ENCODE data around the gene PDE4D.
"Not testable (repeated sequence)": the region's sequence is repeated elsewhere in the genome, so short reads cannot be mapped to it uniquely, and the experiment has no call there.

DNA sequence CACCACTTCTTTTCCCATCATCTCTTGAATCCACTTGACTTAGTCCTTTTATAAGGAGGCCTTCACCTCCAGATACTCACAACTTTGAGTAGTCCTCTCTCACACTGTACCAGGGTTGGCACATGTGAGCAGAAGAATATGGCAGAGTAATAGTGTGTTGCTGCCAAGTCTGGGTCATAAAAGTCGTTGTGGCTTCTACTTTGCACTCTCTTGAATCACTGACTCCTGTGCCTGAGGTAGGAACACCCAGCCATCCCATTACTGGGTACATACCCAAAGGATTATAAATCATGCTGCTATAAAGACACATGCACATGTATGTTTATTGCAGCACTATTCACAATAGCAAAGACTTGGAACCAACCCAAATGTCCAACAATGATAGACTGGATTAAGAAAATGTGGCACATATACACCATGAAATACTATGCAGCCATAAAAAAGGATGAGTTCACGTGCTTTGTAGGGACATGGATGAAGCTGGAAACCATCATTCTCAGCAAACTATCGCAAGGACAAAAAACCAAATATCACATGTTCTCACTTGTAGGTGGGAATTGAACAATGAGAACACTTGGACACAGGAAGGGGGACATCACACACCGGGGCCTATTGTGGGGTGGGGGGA lies 145.4 kb downstream of the PDE4D start:
- TF ChIP-seq CTCF (IDR thresholded peaks at IDR 0.05; ENCODE audit: insufficient read depth, low read length); POLR2AphosphoS5 (IDR thresholded peaks at IDR 0.05; ENCODE audit: low read depth): not testable (repeated sequence)
